IPS-NIHi11 (cell line): ENCODE results near the gene GRAMD1A.
"Not testable (repeated sequence)": the region's sequence is repeated elsewhere in the genome, so short reads cannot be mapped to it uniquely, and the experiment has no call there.

Source experiments
- DNase-seq: peaks from one replicate; pipeline ENCODE4 v3.0.0; 2012; ENCODE audit warnings: mixed read lengths, low spot score

Gene GRAMD1A

DNA sequence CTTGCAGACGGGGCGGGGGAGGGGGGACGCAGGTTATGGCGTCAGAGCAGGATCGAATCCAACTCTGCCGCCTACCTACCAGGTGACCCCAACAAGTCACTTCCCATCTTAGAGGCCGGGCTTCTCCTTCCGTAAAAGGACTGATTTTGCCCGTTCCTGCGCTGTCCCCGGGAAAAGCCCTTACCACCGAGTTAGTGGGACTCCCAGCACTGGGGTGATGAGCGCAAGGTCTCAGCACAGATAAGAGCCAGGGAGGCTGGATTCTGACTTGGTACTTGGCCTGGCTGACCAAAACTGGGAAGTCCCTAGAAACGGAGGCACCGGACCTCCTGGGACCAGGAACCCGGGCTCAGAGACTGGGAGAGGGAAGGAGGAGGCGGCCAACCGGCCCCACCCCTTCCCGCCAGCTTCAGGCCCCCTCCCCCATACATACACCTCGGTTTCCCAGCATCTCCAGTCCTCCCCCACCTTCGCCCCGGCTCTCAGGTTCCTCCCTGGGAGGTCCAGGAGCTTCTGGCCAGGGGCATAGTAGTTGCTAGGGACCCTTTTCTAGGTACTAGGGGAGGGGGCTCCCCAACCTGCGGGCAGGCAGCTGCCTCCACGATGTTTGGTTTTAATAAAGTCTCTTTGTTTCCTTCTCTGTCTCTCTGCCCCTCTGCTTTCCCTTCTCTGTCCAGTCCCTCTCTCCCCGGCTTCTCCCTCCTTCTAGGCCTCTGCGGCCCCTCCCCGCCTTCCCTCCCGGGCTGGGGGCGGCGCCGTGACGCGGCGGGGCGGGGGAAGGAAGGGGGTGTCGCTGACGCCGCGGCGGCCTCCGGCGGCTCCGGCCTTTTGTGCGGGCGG lies at the start of gene GRAMD1A:
Gene GRAMD1A, plus strand, starts transcription at position 826 of the 840 bp plus-strand sequence. CDS start 156 bp downstream, outside the sequence.
- peak; percentile 96 for DNase-seq

DNA sequence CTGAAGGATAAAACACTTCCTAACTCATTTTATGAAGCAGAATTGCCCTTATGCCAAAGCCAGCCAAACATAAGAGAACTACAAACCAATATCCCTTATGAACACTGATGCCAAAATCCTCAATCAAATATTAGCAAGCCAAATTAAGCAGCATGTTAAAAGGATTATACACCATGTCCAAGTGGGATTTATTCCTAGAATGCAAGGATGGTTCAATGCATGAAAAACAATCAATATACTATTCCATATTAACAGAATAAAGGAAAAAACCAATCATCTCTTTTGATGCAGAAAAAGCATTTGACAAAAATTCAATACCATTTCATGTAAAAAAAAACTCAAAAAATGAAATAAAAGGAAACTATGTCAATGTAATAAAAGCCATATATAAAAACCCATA lies 47.0 kb upstream of the GRAMD1A start:
- DNase-seq, result no peak

- no peak for DNase-seq
Measured at GRCh38 chr19:34957830-34958751, 42.0 kb upstream of the GRAMD1A start.

GRCh38 chr19:34959021-34959420 lies 41.1 kb upstream of the GRAMD1A start:
- no peak for DNase-seq

DNA sequence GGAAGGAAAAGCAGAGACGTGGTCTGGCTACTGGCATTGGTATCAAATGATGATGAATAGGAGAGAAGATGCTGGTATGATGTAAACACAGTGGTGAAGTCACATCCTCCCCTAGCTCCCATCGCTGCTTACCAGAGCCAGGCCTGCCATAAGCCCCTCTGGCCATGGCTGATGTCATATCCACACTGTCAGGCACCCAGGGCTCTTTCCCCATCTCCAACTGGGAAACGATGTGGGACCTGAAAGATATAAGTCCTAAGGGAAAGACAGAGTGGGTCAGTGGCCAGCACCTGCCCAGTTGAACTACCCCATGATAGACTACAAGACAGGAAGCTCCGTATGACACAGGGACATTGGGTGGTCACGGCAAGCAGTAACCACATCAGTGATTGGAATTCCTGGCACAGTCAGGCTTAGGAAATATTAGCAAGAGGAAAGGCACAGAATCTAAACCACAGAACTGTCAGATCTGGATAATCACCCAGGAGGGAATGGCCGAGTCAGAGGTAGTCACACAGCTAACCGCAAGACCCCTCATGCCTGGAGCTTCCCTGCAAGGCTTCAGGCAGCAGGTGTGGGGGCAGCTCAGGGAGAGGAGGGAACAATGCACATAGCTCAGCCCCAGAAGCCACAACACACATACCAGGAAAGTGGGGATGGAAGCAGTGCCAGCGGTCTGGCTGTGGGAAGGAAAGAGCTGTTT lies 39.9 kb upstream of the GRAMD1A start:
- no peak for DNase-seq

GRCh38 chr19:34960940-34961679 lies 39.0 kb upstream of the GRAMD1A start:
- DNase-seq, result no peak

DNA sequence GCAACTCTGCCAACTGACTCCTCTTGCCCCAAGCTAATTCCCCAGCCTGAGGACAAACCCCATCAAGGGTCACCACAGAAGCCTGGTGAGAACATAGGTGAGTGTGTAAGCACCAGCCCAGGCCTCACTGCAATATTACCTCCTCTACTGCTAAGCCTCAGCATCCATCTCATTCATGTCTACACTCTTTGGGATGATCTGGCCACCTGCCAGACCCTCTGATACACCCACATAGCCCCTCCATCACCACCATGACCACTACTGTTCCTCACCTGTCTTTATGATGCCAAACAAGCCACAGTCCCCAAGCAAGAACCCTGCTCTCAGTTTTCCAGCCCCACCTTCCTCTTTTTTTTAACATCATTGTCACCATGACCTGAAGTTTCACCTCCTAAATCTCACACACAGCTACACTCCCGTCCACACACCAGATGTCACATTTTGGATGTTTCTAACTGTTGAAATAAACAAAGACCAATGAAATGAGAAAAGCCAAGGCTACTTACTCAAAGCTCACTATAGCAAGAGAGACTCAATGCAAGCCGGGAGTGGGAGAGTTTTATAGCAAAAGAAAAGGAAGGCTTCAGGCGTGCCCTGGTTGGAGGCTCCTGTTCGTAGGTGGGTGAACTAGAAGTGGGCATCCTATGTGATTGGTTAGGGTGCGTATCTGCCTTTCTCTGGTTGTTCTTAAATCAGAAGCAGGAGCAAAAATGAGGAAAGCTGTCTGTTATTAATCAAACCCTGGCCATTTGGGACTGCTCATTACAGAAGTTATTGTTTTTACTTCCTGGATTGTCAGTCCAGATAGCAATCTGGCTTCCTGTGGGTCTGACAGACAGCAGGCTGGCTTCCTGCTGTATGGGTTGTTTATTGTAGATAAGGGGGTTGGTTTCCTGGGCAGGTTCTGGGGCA lies 38.1 kb upstream of the GRAMD1A start:
- DNase-seq, result no peak

DNA sequence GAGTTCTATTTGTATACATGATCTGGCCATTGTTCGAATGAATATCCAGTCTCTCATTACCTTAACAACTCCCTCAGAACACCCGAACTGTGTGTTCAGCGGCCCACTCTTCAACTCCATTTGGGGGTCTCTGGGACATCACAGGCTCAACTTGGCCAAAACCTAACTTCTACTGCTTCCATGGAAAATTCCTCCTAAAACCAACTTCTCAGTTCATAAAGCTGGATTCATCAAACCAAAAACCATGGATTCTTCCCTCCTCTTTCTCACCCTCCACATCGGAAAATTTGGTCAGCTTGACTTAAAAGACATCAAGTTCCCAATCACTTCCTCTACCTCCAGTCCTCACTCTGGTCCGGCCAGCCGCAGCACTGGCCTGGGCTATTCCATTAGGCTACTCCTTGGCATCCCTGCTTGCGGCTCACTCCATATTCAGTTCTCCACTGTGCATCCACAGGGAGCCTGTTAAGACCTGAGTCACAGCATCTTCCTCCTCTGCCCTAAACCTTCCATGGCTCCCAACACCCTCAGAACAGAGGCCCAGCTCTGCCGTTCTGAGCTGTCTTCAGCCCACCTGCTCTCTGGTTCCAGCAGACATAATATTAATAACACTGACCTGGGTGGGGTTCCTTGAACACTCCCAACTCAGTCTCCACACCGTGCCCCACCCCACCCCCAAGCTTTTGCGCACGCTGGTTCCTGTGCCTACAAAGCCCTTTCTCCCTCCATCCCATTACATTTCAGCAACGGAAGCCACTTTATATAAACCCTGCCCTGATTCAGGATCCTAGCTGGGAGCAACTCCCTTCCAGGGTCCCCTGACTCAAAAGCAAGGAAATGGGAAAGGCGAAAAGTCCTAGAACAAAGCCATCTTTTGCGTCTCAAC lies 37.2 kb upstream of the GRAMD1A start:
- no peak for DNase-seq

DNA sequence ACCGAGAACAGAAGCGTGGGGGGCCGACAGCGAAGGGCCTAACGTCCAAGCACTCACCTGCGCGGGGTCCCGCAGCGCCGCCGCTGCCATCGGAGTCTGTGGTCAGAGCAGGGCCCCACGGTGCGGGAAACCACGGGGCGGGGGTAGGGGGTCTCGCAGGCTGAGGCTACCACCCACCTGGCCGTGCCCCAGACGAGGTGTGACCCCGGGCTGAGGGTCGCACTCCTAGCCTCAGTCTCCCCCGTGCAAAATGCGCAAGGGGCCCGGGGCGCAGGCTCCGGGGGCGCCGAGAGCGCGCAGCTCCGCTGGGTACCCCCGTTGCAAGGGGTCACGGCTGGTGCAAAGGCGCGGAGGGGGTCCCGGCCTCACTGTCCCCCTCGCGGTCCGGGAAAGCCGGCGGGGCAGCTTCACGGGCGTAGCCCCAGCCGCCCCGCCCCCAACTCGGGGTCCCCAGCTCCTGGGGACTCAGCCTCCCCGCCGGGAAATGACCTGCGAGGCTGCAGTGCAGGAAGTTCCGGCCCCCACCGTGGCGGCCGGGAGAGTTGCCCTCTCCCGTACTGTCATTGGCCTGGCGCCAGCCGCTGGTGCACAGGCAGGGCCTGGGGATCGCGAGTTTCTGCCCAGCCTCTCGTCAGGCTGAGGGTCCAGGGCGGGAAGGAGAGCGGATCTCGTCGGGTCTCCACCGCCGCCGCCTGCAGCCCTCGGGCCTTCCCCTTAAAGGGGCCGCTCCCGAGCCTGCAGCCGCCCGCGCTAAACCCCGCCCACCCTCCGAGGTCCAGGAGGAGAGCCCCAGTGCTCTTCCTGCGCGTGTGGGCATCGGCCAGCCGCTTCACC lies 36.3 kb upstream of the GRAMD1A start, which contains the start of gene ZNF792:
Gene ZNF792, minus strand, starts transcription at position 657 of the 834 bp plus-strand sequence. Its CDS starts 567 bp downstream, at position 90.
- DNase-seq, result peak; percentile 93

GRCh38 chr19:34964598-34964997 lies 35.5 kb upstream of the GRAMD1A start:
- DNase-seq, result no peak

DNA sequence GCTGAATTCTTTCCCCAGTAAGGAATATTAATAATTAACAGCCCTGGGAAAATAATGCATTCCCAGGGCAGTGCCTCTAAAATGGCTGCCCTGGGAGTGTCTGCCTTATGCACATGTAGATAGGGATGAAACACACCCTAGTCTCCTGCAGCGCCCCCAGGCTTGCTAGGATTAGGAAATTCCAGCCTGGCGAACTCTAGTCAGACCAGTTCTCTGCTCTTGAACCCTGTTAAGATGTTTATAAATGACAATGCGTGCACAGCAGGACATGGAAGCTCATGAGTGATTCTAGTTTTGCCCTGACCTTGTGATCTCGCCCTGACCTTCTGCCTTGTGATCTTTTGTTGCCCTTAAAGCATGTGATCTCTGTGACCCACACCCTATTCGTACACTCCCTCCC lies 34.6 kb upstream of the GRAMD1A start:
- DNase-seq, result not testable (repeated sequence)

DNA sequence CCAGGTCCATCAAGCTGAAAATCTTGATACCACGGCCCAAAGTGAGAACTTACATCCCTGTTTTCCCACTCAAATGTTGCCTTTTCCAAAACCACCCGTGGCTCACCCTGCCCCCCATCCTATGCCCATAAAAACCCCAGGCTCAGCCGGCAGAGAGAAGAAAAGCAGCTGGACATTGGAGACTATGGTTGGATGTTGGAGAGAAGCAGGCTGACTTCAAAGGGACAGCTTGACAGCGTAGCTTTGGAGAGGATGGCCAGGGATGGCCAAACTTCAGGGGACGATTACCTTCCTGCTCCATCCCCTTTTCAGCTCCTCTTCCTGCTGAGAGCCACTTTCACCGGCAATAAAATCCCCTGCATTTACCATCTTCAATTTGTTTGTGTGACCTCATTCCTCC lies 32.6 kb upstream of the GRAMD1A start:
- DNase-seq, result no peak

DNA sequence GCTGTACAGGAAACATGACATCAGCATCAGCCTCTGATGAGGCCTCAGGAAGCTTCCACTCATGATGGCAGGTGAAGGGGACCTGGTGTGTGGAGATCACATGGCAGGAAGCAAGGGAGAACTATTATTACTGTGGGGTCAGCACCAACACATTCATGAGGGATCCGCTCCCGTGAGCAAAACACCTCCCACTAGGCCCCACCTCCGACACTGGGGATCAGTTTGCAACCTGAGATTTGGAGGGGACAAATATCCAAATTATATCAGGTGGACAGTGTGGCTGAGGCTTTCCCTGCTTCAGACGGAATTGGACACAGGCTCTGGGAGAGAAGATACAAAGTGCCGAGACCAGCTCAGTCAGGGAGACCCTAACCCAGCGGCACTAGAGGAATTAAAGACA lies 30.4 kb upstream of the GRAMD1A start:
- no peak for DNase-seq

- DNase-seq, result not testable (repeated sequence)
Measured at GRCh38 chr19:34970185-34970780, 29.8 kb upstream of the GRAMD1A start.

GRCh38 chr19:34972163-34972705 lies 27.9 kb upstream of the GRAMD1A start:
- DNase-seq, result no peak

- no peak for DNase-seq
Measured at GRCh38 chr19:34974646-34975045, 25.5 kb upstream of the GRAMD1A start.

DNA sequence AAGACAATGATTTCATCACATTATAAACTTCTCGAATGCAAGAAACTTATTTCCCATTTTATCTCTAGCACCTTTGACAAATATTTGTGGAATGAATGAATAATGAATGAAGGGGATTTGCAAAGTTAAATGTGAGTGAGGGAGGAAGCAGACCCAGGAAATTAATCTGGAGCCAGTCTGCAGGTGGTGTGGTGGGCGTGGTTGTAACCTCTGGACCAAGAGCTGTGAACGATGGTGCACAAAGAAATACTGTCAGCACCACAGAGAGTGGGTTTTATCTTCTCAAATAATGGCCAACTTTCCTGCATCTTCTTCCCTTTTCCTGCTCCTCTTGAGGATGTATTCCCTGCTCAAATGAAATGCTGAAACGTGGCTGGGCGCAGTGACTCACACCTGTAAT lies 25.1 kb upstream of the GRAMD1A start:
- DNase-seq, result no peak

DNA sequence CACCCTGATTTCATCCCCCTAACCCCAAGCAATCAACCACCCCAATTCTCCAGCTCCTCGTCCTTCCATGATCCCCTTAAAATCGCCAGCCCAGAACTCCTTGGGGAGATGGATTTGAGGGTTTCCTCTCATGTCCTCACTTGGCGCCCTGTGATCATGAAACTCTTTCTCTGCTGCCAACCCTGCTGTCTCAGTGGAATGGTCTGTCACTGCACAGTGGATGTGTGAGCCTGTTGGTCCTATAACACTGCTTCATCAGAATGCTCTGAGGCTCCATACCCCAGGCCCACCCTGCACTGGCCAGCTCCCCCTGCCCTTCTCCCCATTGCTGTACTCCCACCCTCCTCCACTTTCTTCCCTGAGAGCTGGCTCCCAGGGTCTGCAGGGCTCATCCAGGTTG lies 23.5 kb upstream of the GRAMD1A start:
- no peak for DNase-seq
